GM18870 (cell line): Measurements from ENCODE around the gene PPP1CA.
A peak's percentile ranks its signal among the peaks of the same experiment; 100 is the strongest.
"Not testable (repeated sequence)": the region's sequence is repeated elsewhere in the genome, so short reads cannot be mapped to it uniquely, and the experiment has no call there.

Experiments
- ATAC-seq: cut with Tn5 transposase; IDR thresholded peaks from one replicate; pipeline ENCODE4 v1.9.1; 2021; ENCODE audit warnings: moderate library complexity; ENCODE audit not compliant: unreplicated experiment

The PPP1CA gene

GRCh38 chr11:67435031-67435726 is 33.5 kb upstream of the PPP1CA start:
- ATAC-seq, result no peak

- ATAC-seq, result no peak
These were observed 32.8 kb upstream of the PPP1CA start for GRCh38 chr11:67434395-67434881.

- ATAC-seq, result no peak
These were observed 32.1 kb upstream of the PPP1CA start for GRCh38 chr11:67433536-67434394.

GRCh38 chr11:67432655-67433349 is 31.1 kb upstream of the PPP1CA start:
- no peak for ATAC-seq

GRCh38 chr11:67431346-67432249 is 29.9 kb upstream of the PPP1CA start:
- no peak for ATAC-seq

GRCh38 chr11:67429722-67430121 is 28.1 kb upstream of the PPP1CA start:
- no peak for ATAC-seq

- no peak for ATAC-seq
These were observed 27.5 kb upstream of the PPP1CA start for GRCh38 chr11:67429038-67429668.

- ATAC-seq, result peak; percentile 73
These were observed 26.7 kb upstream of the PPP1CA start, which contains the start of gene RPS6KB2 for GRCh38 chr11:67428052-67429001. Gene RPS6KB2, plus strand, starts transcription at chr11:67428494. Its CDS starts 52 bp downstream, at chr11:67428546.

GRCh38 chr11:67427364-67427859 is 25.8 kb upstream of the PPP1CA start:
- ATAC-seq, result not testable (repeated sequence)

GRCh38 chr11:67423891-67424613 is 22.4 kb upstream of the PPP1CA start:
- ATAC-seq, result no peak

GRCh38 chr11:67423466-67423865 is 21.8 kb upstream of the PPP1CA start:
- ATAC-seq, result no peak

GRCh38 chr11:67422891-67423290 is 21.2 kb upstream of the PPP1CA start:
- ATAC-seq, result no peak

- ATAC-seq, result peak; percentile 4
These were observed 19.9 kb upstream of the PPP1CA start for GRCh38 chr11:67421430-67422031.

GRCh38 chr11:67420646-67421429 is 19.2 kb upstream of the PPP1CA start:
- ATAC-seq, result peak; percentile 45

GRCh38 chr11:67420147-67420645 is 18.5 kb upstream of the PPP1CA start:
- no peak for ATAC-seq

GRCh38 chr11:67419325-67420049 is 17.8 kb upstream of the PPP1CA start:
- ATAC-seq, result no peak
